Adipocyte (in vitro differentiated cells): ENCODE results near the gene VAPB.

Experiments used
- DNase-seq: peaks from one replicate; pipeline ENCODE4 v3.0.0-alpha.2; 2015; ENCODE audit warnings: low read depth
- H3K27me3 ChIP-seq: replicated peaks from 2 replicates; pipeline ENCODE4 v1.7.0; 2013; ENCODE audit warnings: mild to moderate bottlenecking, low read length, moderate library complexity; ENCODE audit not compliant: control insufficient read depth, insufficient read depth
- H3K36me3 ChIP-seq: 2 replicates; pipeline ENCODE4 v1.7.0; 2013; ENCODE audit warnings: low read length, mild to moderate bottlenecking, moderate library complexity; ENCODE audit not compliant: control insufficient read depth, insufficient read depth, severe bottlenecking
- H3K4me1 ChIP-seq: 2 replicates; pipeline ENCODE4 v1.7.0; 2013; ENCODE audit warnings: mild to moderate bottlenecking, low read length, moderate library complexity; ENCODE audit not compliant: control insufficient read depth, insufficient read depth
- H3K4me3 ChIP-seq: 2 replicates; pipeline ENCODE4 v1.7.0; 2013; ENCODE audit warnings: mild to moderate bottlenecking, low read length, moderate library complexity
- H3K9ac ChIP-seq: 2 replicates; pipeline ENCODE4 v1.7.0; 2013; ENCODE audit warnings: mild to moderate bottlenecking, low read length, moderate library complexity
- H3K9me3 ChIP-seq: 2 replicates; pipeline ENCODE4 v1.7.0; 2013; ENCODE audit warnings: mild to moderate bottlenecking, low read length, moderate library complexity; ENCODE audit not compliant: control insufficient read depth

VAPB gene

GRCh38 chr20:58453391-58453790 is 64.4 kb downstream of the VAPB start:
- H3K9me3 ChIP-seq = peaks cover 6% of the 10 kb centered on the region
- H3K36me3 ChIP-seq = peaks cover 18% of the 10 kb centered on the region
- no peak for DNase-seq
- no peak overlapping the region for H3K9ac ChIP-seq
- H3K4me1 ChIP-seq = no peaks in the 10 kb centered on the region
- H3K4me3 ChIP-seq = no peak overlapping the region
- H3K27me3 ChIP-seq = no peaks in the 10 kb centered on the region

GRCh38 chr20:58454460-58454859 is 65.4 kb downstream of the VAPB start:
- Histone ChIP-seq H3K36me3 (peaks cover 13% of the 10 kb centered on the region), H3K27me3 (no peaks in the 10 kb centered on the region), H3K4me3 (no peak overlapping the region), H3K9me3 (peaks cover 6% of the 10 kb centered on the region), H3K4me1 (no peaks in the 10 kb centered on the region), H3K9ac (no peak overlapping the region)
- DNase-seq = no peak

- Histone ChIP-seq H3K27me3 (no peaks in the 10 kb centered on the region), H3K9ac (no peak overlapping the region), H3K4me3 (no peak overlapping the region), H3K4me1 (no peaks in the 10 kb centered on the region), H3K9me3 (peaks cover 6% of the 10 kb centered on the region), H3K36me3 (no peaks in the 10 kb centered on the region)
- peak; percentile 19 for DNase-seq
Measured at GRCh38 chr20:58457083-58457695, 68.2 kb downstream of the VAPB start.

DNA sequence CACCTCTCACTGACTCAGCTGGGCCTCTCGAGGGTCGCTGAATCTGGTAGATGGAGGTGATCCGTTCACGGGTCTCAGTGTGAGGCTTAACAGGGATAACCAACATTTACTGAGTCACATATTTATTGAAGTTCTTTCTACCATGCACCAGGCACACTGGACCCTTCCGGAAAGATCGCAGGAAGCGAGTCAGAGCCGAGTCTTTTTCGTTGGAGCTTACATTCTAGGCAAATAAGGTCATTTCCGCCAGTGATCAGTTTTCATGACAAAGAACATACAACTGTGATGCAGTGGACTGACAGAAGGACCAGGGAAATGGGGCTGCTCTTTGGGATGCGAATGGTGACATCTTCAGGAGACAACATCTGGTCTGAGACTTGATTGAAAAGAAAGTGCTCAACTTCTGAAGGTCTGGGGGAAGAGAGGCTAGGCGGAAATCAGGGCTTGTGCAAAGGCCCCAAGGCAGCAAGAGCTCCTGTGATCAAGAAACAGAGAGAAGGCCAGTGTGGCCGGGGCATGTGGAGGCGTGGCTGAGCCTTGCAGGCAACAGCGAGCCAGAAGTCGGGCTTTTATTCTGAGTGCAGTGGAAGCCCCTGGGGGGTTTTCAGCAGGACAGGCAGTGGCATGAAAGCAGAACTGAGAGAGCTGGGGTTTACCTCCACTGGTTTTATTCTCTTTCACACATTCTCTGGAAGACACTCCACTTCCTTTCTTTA is 69.5 kb downstream of the VAPB start:
- DNase-seq = no peak
- Histone ChIP-seq H3K27me3 (no peaks in the 10 kb centered on the region), H3K9ac (no peak overlapping the region), H3K4me1 (no peaks in the 10 kb centered on the region), H3K4me3 (no peak overlapping the region), H3K36me3 (no peaks in the 10 kb centered on the region), H3K9me3 (peaks cover 6% of the 10 kb centered on the region)

- Histone ChIP-seq H3K4me3 (no peak overlapping the region), H3K9me3 (peaks cover 6% of the 10 kb centered on the region)
Measured at GRCh38 chr20:58459058-58459750, 70.2 kb downstream of the VAPB start.

DNA sequence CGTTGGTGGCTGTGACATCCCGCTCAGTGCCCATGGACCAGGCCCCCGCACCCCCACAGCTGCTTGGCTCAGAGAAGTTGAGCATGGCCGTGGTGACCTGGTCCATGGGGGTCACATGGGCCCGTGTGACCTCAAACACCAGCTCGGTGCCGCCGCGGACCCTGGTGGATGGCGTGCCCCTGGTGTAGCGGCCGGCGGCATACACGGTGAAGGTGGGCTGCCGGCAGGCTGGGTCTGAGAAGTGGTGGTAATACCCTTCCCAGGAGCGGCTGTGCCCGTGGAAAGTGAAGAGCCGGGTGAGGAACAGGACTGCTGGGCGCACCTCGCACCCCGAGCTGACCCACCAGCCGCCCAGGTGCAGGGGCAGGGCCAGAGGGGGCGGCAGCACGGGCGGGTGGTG is 72.1 kb downstream of the VAPB start:
- no peaks in the 10 kb centered on the region for H3K27me3 ChIP-seq
- H3K4me1 ChIP-seq = no peaks in the 10 kb centered on the region
- no peaks in the 10 kb centered on the region for H3K9me3 ChIP-seq
- no peak overlapping the region for H3K9ac ChIP-seq
- H3K4me3 ChIP-seq = no peak overlapping the region
- no peak for DNase-seq
- H3K36me3 ChIP-seq = no peaks in the 10 kb centered on the region

More at GRCh38 chr20:58459058-58459750, 70.2 kb downstream of the VAPB start:
- Histone ChIP-seq H3K4me1 (no peaks in the 10 kb centered on the region), H3K27me3 (no peaks in the 10 kb centered on the region), H3K9ac (no peak overlapping the region), H3K36me3 (no peaks in the 10 kb centered on the region)
- DNase-seq = no peak

GRCh38 chr20:58461899-58462298 is 72.9 kb downstream of the VAPB start:
- H3K4me1 ChIP-seq = no peaks in the 10 kb centered on the region

DNA sequence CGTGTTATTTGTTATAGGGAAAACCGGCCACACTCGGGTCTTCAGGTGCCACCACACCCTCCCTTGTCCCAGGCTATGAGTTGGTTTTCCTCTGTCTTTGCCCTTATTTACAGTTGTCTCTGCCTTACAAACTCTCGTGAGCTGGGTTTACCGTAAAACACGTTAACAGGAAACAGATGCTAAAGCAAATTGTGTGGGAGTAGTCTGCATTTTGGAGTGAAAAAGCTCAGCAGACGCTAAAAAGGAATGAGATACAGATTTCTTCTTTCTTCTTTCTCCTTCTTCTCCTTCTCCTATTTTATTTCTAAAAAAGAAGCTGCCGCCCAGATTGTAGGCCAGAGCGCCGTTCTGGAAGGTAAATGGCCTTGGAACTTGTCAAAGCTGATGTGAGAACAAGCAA is 74.2 kb downstream of the VAPB start:
- Histone ChIP-seq H3K4me1 (no peaks in the 10 kb centered on the region), H3K9me3 (no peaks in the 10 kb centered on the region), H3K9ac (no peak overlapping the region), H3K36me3 (no peaks in the 10 kb centered on the region), H3K4me3 (no peak overlapping the region), H3K27me3 (no peaks in the 10 kb centered on the region)
- DNase-seq = no peak

More at GRCh38 chr20:58461899-58462298, 72.9 kb downstream of the VAPB start:
- no peak for DNase-seq
- Histone ChIP-seq H3K27me3 (no peaks in the 10 kb centered on the region), H3K4me3 (no peak overlapping the region), H3K9ac (no peak overlapping the region), H3K36me3 (no peaks in the 10 kb centered on the region), H3K9me3 (no peaks in the 10 kb centered on the region)

- Histone ChIP-seq H3K36me3 (no peaks in the 10 kb centered on the region), H3K9me3 (no peaks in the 10 kb centered on the region), H3K9ac (no peak overlapping the region), H3K4me3 (no peak overlapping the region), H3K27me3 (no peaks in the 10 kb centered on the region), H3K4me1 (no peaks in the 10 kb centered on the region)
- DNase-seq = no peak
Measured at GRCh38 chr20:58464838-58465237, 75.8 kb downstream of the VAPB start.

GRCh38 chr20:58466095-58466708 is 77.2 kb downstream of the VAPB start:
- no peak for DNase-seq
- no peaks in the 10 kb centered on the region for H3K36me3 ChIP-seq
- H3K4me3 ChIP-seq = no peak overlapping the region
- no peaks in the 10 kb centered on the region for H3K9me3 ChIP-seq
- H3K9ac ChIP-seq = no peak overlapping the region
- H3K27me3 ChIP-seq = no peaks in the 10 kb centered on the region
- H3K4me1 ChIP-seq = no peaks in the 10 kb centered on the region
